Smooth muscle cell (in vitro differentiated cells): ENCODE measurements around the gene PIEZO2. TPM values are rescaled to one million over a fixed set of nuclear protein-coding genes. Genes with fewer than 3 reads are reported as not detected.

Experiments
- DNase-seq: peaks from one replicate; lab custom pipeline; 2025; ENCODE audit not compliant: unreplicated experiment; lab: John Stamatoyannopoulos, UW
- H2AFZ ChIP-seq: fragments of 200-600 bp; sonication (generic); 2 replicates; pipeline ENCODE4 v1.6.0; 2016; ENCODE audit warnings: antibody characterized with exemption, low read depth, mild to moderate bottlenecking
- H3F3A ChIP-seq: fragments of 200-600 bp; sonication (generic); 2 replicates; pipeline ENCODE4 v1.6.0; 2017; ENCODE audit warnings: antibody characterized with exemption, low read depth
- H3K27ac ChIP-seq: fragments of 200-600 bp; sonication (generic); 2 replicates; pipeline ENCODE4 v1.5.1; 2016; ENCODE audit warnings: low read depth, mild to moderate bottlenecking
- H3K27me3 ChIP-seq: fragments of 200-600 bp; sonication (generic); 2 replicates; pipeline ENCODE4 v1.6.1; 2016; ENCODE audit warnings: low read depth, mild to moderate bottlenecking
- H3K36me3 ChIP-seq: fragments of 200-600 bp; sonication (generic); 2 replicates; pipeline ENCODE4 v1.5.1; 2016; ENCODE audit warnings: low read depth
- H3K4me1 ChIP-seq: fragments of 200-600 bp; sonication (generic); 2 replicates; pipeline ENCODE4 v1.5.1; 2016; ENCODE audit warnings: low read depth
- H3K4me2 ChIP-seq: fragments of 200-600 bp; sonication (generic); 2 replicates; pipeline ENCODE4 v1.6.0; 2016; ENCODE audit warnings: mild to moderate bottlenecking
- H3K4me3 ChIP-seq: fragments of 200-600 bp; sonication (generic); 2 replicates; pipeline ENCODE4 v1.5.1; 2016; ENCODE audit warnings: mild to moderate bottlenecking
- H3K79me2 ChIP-seq: fragments of 200-600 bp; sonication (generic); 2 replicates; pipeline ENCODE4 v1.6.0; 2016; ENCODE audit warnings: low read depth, mild to moderate bottlenecking
- H3K9ac ChIP-seq: fragments of 200-600 bp; sonication (generic); 2 replicates; pipeline ENCODE4 v1.6.0; 2016; ENCODE audit warnings: low read depth
- H3K9me3 ChIP-seq: fragments of 200-600 bp; sonication (generic); replicated peaks from 2 replicates; pipeline ENCODE4 v1.5.1; 2016; ENCODE audit warnings: low read depth
- H4K20me1 ChIP-seq: fragments of 200-600 bp; sonication (generic); 2 replicates; pipeline ENCODE4 v1.6.0; 2016; ENCODE audit warnings: low read depth
- WGBS: methylation state at CpG from one replicate; pipeline ENCODE4 v1.1.7; 2016; ENCODE audit warnings: low lambda C conversion rate; 5-methylcytosine and 5-hydroxymethylcytosine counted together
- polyA plus RNA-seq: library from polyadenylated mRNA; unstranded; fragments of >200 nt; fragmentation: Nextera tagmentation; extraction: Ambion mirVana; gene quantifications from 2 replicates; pipeline ENCODE4 v1.2.1, GENCODE V29; 2016
- total RNA-seq: library from RNA; depleted of rRNA; stranded (reverse); fragments of >200 nt; gene quantifications from 2 replicates; pipeline ENCODE4 v1.2.3, GENCODE V29; 2014
- TF ChIP-seq, protein P1 (sequence below): fragments of 200-600 bp; sonication (generic); IDR thresholded peaks from 2 replicates; pipeline ENCODE4 v1.5.1; 2017; ENCODE audit warnings: borderline replicate concordance, mild to moderate bottlenecking, antibody characterized with exemption; ENCODE audit not compliant: insufficient read depth, poor library complexity, severe bottlenecking

PIEZO2 gene
- total and polyA plus RNA-seq, 2 experiments from 2014 or later: 1.3 to 4.7 TPM

DNA sequence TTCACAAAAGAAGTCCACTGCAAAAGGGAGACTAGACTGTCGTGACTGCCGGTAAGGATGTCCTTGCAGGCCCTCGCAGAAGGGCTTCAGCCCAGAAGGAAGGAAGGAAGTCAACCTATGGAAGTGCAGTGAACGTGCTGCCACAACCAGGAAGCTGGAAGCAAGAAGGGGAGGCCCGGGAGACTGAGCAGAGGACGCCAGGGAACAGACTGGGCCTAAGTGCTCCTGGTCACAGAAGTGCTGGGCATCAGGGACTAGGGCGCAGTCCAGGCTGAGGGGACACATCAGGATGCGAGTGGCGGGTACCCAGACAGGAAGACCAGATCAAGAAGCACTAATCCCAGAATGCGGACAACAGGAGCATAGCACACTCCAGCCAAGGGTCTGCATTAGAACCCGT lies 78.8 kb downstream of the PIEZO2 start:
- TF ChIP-seq, protein P1, sequence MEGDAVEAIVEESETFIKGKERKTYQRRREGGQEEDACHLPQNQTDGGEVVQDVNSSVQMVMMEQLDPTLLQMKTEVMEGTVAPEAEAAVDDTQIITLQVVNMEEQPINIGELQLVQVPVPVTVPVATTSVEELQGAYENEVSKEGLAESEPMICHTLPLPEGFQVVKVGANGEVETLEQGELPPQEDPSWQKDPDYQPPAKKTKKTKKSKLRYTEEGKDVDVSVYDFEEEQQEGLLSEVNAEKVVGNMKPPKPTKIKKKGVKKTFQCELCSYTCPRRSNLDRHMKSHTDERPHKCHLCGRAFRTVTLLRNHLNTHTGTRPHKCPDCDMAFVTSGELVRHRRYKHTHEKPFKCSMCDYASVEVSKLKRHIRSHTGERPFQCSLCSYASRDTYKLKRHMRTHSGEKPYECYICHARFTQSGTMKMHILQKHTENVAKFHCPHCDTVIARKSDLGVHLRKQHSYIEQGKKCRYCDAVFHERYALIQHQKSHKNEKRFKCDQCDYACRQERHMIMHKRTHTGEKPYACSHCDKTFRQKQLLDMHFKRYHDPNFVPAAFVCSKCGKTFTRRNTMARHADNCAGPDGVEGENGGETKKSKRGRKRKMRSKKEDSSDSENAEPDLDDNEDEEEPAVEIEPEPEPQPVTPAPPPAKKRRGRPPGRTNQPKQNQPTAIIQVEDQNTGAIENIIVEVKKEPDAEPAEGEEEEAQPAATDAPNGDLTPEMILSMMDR: no peak
- DNase-seq: no peak
- no peaks in the 10 kb centered on the region for H3K79me2 ChIP-seq
- H2AFZ ChIP-seq: no peak overlapping the region
- no peak overlapping the region for H3K9ac ChIP-seq
- H3K4me2 ChIP-seq: no peak overlapping the region
- 89% methylated on average over 11 of the region's 11 CpGs for WGBS
- no peaks in the 10 kb centered on the region for H3K4me1 ChIP-seq
- no peaks in the 10 kb centered on the region for H3K9me3 ChIP-seq
- no peak overlapping the region for H3K4me3 ChIP-seq
- H3F3A ChIP-seq: no peaks in the 10 kb centered on the region
- H3K36me3 ChIP-seq: no peaks in the 10 kb centered on the region
- H4K20me1 ChIP-seq: no peaks in the 10 kb centered on the region
- H3K27ac ChIP-seq: no peak overlapping the region
- no peaks in the 10 kb centered on the region for H3K27me3 ChIP-seq

DNA sequence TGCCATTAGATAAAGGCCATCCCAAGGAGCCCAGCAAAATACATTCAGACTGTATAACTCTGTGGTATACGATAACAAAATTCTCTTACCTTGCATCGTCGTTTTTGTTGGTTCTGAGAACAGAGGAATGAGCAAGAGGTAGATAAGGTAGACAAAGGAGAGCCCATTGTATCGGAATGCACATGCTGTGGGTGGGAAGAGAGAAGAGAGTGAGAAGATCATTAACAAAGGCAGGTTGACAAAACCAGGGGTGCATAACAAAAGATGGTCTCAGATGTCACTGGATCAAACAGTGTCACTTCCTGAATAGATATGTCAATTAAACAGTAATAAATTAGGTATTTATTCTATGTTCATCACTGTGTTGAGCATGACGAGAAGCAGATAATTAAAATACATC lies 83.3 kb downstream of the PIEZO2 start:
- H3K9me3 ChIP-seq: no peaks in the 10 kb centered on the region
- no peaks in the 10 kb centered on the region for H3K4me1 ChIP-seq
- H3K4me2 ChIP-seq: no peak overlapping the region
- H3K9ac ChIP-seq: no peak overlapping the region
- no peaks in the 10 kb centered on the region for H3K27me3 ChIP-seq
- no peaks in the 10 kb centered on the region for H3K36me3 ChIP-seq
- H3K27ac ChIP-seq: no peak overlapping the region
- TF ChIP-seq, protein P1: no peak
- H3K79me2 ChIP-seq: no peaks in the 10 kb centered on the region
- no peak for DNase-seq
- H2AFZ ChIP-seq: no peak overlapping the region
- no peak overlapping the region for H3K4me3 ChIP-seq
- H4K20me1 ChIP-seq: no peaks in the 10 kb centered on the region
- WGBS: 72% methylated on average over 5 of the region's 5 CpGs
- no peaks in the 10 kb centered on the region for H3F3A ChIP-seq

DNA sequence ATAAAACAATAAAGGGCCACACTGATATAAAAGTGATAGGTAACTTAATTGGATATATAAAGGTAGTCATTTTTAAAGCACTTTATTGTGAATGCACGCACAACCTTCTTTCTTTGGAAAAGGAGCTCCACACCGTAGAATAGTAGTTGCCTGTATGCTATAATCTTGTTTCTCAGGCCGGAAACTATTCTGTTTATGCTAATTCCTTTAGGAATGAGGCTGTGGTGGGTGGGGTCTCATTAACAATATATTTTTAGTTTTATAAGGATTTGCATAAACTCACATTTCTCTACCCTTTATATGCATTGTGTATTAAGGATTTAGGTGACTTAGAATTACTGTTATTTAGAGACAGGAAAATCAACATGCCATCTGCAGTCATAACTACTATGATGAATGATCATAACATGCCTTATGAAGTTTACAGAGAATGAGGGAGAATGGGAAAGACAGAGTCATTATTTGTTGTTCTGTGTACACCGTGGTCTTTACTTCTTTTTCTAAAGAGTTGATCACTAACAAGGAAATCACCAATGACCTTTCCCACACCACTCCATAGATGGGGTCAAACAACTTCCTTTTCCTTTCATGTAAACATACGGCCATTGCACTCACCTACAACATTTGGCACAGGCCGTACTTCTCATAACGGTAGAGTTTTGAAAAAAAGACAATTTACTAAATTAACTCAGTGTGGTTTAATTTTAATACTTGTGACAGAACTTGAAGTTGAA lies 84.5 kb downstream of the PIEZO2 start:
- H3K36me3 ChIP-seq: no peaks in the 10 kb centered on the region
- no peak overlapping the region for H3K9ac ChIP-seq
- no peaks in the 10 kb centered on the region for H3F3A ChIP-seq
- no peaks in the 10 kb centered on the region for H3K9me3 ChIP-seq
- no peak for DNase-seq
- no peaks in the 10 kb centered on the region for H3K27me3 ChIP-seq
- H3K4me3 ChIP-seq: no peak overlapping the region
- no peak overlapping the region for H3K27ac ChIP-seq
- H3K79me2 ChIP-seq: no peaks in the 10 kb centered on the region
- TF ChIP-seq, protein P1: no peak
- H3K4me1 ChIP-seq: no peaks in the 10 kb centered on the region
- no peaks in the 10 kb centered on the region for H4K20me1 ChIP-seq
- H2AFZ ChIP-seq: no peak overlapping the region
- 81% methylated on average over 7 of the region's 7 CpGs for WGBS
- H3K4me2 ChIP-seq: no peak overlapping the region

DNA sequence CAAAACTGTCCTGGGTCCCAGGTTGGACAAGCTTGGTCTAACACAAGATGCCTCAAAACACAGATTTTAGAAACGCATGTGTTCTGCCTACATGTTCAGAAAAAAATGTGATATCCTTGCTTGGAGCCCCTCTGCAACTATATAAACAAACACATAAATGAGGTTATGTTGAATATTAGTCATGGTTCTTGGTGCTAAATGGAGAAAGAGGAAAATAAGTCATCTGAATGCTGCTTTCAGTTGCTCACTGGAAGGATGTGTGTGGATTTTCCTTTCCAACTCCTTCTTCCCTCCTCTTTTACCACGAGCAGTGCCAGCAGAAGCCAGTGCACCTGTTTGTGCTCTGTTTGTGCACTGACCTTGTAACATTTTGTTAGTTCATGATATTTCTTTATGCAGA lies 85.3 kb downstream of the PIEZO2 start:
- no peaks in the 10 kb centered on the region for H3K79me2 ChIP-seq
- H3K4me2 ChIP-seq: no peak overlapping the region
- no peaks in the 10 kb centered on the region for H3K36me3 ChIP-seq
- no peaks in the 10 kb centered on the region for H4K20me1 ChIP-seq
- WGBS: 46% methylated on average over 2 of the region's 2 CpGs
- no peaks in the 10 kb centered on the region for H3F3A ChIP-seq
- TF ChIP-seq, protein P1: no peak
- H2AFZ ChIP-seq: no peak overlapping the region
- H3K9ac ChIP-seq: no peak overlapping the region
- no peak overlapping the region for H3K4me3 ChIP-seq
- H3K4me1 ChIP-seq: no peaks in the 10 kb centered on the region
- no peaks in the 10 kb centered on the region for H3K27me3 ChIP-seq
- no peak for DNase-seq
- H3K27ac ChIP-seq: no peak overlapping the region
- H3K9me3 ChIP-seq: no peaks in the 10 kb centered on the region
